Measurements from ENCODE around the gene MXRA7.
"Not testable (repeated sequence)": the region's sequence is repeated elsewhere in the genome, so short reads cannot be mapped to it uniquely, and the experiment has no call there.

Gene MXRA7

GRCh38 chr17:76716146-76716838 is 5.5 kb upstream of the MXRA7 start:
- peak in 4 of 51 donors; percentile 13 to 43 (median 24) for DNase-seq

GRCh38 chr17:76715496-76715830 is 4.7 kb upstream of the MXRA7 start:
- no peak for DNase-seq

- peak in 32 of 51 donors; percentile 4 to 81 (median 42) for DNase-seq
Observed at GRCh38 chr17:76714822-76715495, 4.2 kb upstream of the MXRA7 start.

- DNase-seq, result no peak
Observed at GRCh38 chr17:76714336-76714735, 3.6 kb upstream of the MXRA7 start.

GRCh38 chr17:76713765-76714164 is 3.0 kb upstream of the MXRA7 start:
- DNase-seq, result no peak

- DNase-seq, result not testable (repeated sequence)
Observed at GRCh38 chr17:76712321-76712720, 1.6 kb upstream of the MXRA7 start.

GRCh38 chr17:76709951-76710862 is 558 bp downstream of the MXRA7 start:
- DNase-seq, result peak in 5 of 51 donors; percentile 15 to 46 (median 34)

- peak in 18 of 51 donors; percentile 34 to 71 (median 49) for DNase-seq
Observed at GRCh38 chr17:76709077-76709950, 1.5 kb downstream of the MXRA7 start.

- peak in 35 of 51 donors; percentile 20 to 80 (median 59) for DNase-seq
Observed at GRCh38 chr17:76707985-76708807, 2.6 kb downstream of the MXRA7 start.

- no peak for DNase-seq
Observed at GRCh38 chr17:76706817-76707216, 3.9 kb downstream of the MXRA7 start.

- no peak for DNase-seq
Observed at GRCh38 chr17:76704805-76705204, 6.0 kb downstream of the MXRA7 start.

- no peak for DNase-seq
Observed at GRCh38 chr17:76702941-76703637, 7.7 kb downstream of the MXRA7 start.

- DNase-seq, result no peak
Observed at GRCh38 chr17:76702076-76702475, 8.7 kb downstream of the MXRA7 start.

- no peak for DNase-seq
Observed at GRCh38 chr17:76701471-76701967, 9.2 kb downstream of the MXRA7 start.

- peak in 6 of 51 donors; percentile 13 to 48 (median 30) for DNase-seq
Observed at GRCh38 chr17:76700617-76701470, 9.9 kb downstream of the MXRA7 start.

GRCh38 chr17:76700270-76700616 is 10.5 kb downstream of the MXRA7 start:
- DNase-seq, result no peak

- DNase-seq, result not testable (repeated sequence)
Observed at GRCh38 chr17:76698466-76698977, 12.2 kb downstream of the MXRA7 start.
